Naive thymus-derived CD4-positive, alpha-beta T cell (primary cell): ENCODE data around the gene PSME4. TPM values are rescaled to one million over a fixed set of nuclear protein-coding genes. Genes with fewer than 3 reads are reported as not detected.
"Not testable (repeated sequence)": the region's sequence is repeated elsewhere in the genome, so short reads cannot be mapped to it uniquely, and the experiment has no call there.

Experiments used
- ATAC-seq: fragments of 150-1000 bp; cut with Tn5 transposase; 2 replicates; pipeline ENCODE4 v1.10.0; 2021; ENCODE audit warnings: mild to moderate bottlenecking, moderate library complexity
- CTCF ChIA-PET: fragments of 350-600 bp; sonication (Branson Sonifier 250); formaldehyde crosslinking; loops from one replicate; lab custom pipeline; 2021; ENCODE audit warnings: antibody characterized with exemption; lab: Charles Lee
- POLR2A ChIA-PET: fragments of 350-600 bp; sonication (Branson Sonifier 250); formaldehyde crosslinking; loops from one replicate; lab custom pipeline; 2021; ENCODE audit warnings: antibody characterized with exemption, inconsistent platforms; lab: Charles Lee
- DNase-seq, 9 donors: peaks; one replicate each; pipeline versions ENCODE4 v3.0.0 to v3.0.0-alpha.2; 2020 to 2022; ENCODE audit warnings: mixed read lengths in 1 of 9
- H3K27ac ChIP-seq: one replicate; pipeline ENCODE4 v1.7.0; 2013; ENCODE audit warnings: mild to moderate bottlenecking, low read depth, low read length, moderate library complexity
- H3K27me3 ChIP-seq, 2 donors: one replicate each; pipeline ENCODE4 v1.7.0; 2013; ENCODE audit warnings: low read length in 2 of 2, mild to moderate bottlenecking in 2 of 2, moderate library complexity in 2 of 2; ENCODE audit not compliant: control insufficient read depth in 2 of 2, insufficient read depth in 2 of 2
- H3K36me3 ChIP-seq, 3 experiments: 1 replicate in 2 of 3; 2 replicates in 1 of 3; pipeline ENCODE4 v1.7.0; 2013; ENCODE audit warnings: low read length in 3 of 3, mild to moderate bottlenecking in 3 of 3, moderate library complexity in 1 of 3; ENCODE audit not compliant: insufficient read depth in 3 of 3, control insufficient read depth in 2 of 3
- H3K4me1 ChIP-seq, 2 donors: one replicate each; pipeline ENCODE4 v1.7.0; 2013; ENCODE audit warnings: low read length in 2 of 2, mild to moderate bottlenecking in 2 of 2, moderate library complexity in 1 of 2; ENCODE audit not compliant: control insufficient read depth in 2 of 2, insufficient read depth in 2 of 2
- H3K4me3 ChIP-seq: 2 replicates; pipeline ENCODE4 v1.7.0; 2013; ENCODE audit warnings: mild to moderate bottlenecking, low read length
- H3K9me3 ChIP-seq, 3 experiments: 1 replicate in 2 of 3; 2 replicates in 1 of 3; pipeline ENCODE4 v1.7.0; 2013; ENCODE audit warnings: low read length in 3 of 3; ENCODE audit not compliant: control insufficient read depth in 2 of 3
- H3K27ac Mint-ChIP-seq, 9 donors: one replicate each; pipeline ENCODE4 v1.8.0; 2020 to 2022; ENCODE audit warnings: mixed read lengths in 9 of 9, mild to moderate bottlenecking in 8 of 9, moderate library complexity in 5 of 9, inconsistent platforms in 2 of 9
- H3K27me3 Mint-ChIP-seq, 5 donors: one replicate each; pipeline ENCODE4 v1.8.0; 2021 to 2022; ENCODE audit warnings: mixed read lengths in 5 of 5, mild to moderate bottlenecking in 1 of 5
- H3K36me3 Mint-ChIP-seq, 5 donors: one replicate each; pipeline ENCODE4 v1.8.0; 2020 to 2022; ENCODE audit warnings: mixed read lengths in 5 of 5, mild to moderate bottlenecking in 3 of 5, inconsistent platforms in 1 of 5
- H3K4me1 Mint-ChIP-seq, 7 donors: one replicate each; pipeline ENCODE4 v1.8.0; 2020 to 2022; ENCODE audit warnings: mixed read lengths in 7 of 7, mild to moderate bottlenecking in 3 of 7, inconsistent platforms in 1 of 7
- H3K4me3 Mint-ChIP-seq, 10 donors: one replicate each; pipeline ENCODE4 v1.8.0; 2020 to 2022; ENCODE audit warnings: mild to moderate bottlenecking in 10 of 10, mixed read lengths in 10 of 10, moderate library complexity in 6 of 10, inconsistent platforms in 2 of 10
- H3K9me3 Mint-ChIP-seq, 11 donors: one replicate each; pipeline ENCODE4 v1.8.0; 2020 to 2022; ENCODE audit warnings: mixed read lengths in 11 of 11, mild to moderate bottlenecking in 4 of 11, inconsistent platforms in 1 of 11, moderate library complexity in 1 of 11
- intact Hi-C, 2 donors: fragments of 100-400 bp; cut with micrococcal nuclease; formaldehyde crosslinking; loops; one replicate each; pipeline ENCODE4 v1.15.1; 2023
- polyA plus RNA-seq, 2 donors: library from polyadenylated mRNA; unstranded; fragments of 300-500 nt; fragmentation: Illumina TruSeq; gene quantifications; one replicate each; pipeline ENCODE4 v1.2.3, GENCODE V29; 2021
- total RNA-seq, 6 experiments: library from RNA in 5 of 6; stranded (reverse) in 5 of 6; gene quantifications; 1 replicate in 5 of 6; 2 replicates in 1 of 6; pipeline ENCODE4 v1.2.3 and lab custom pipeline; 2021 to 2026

PSME4 gene
- total and polyA plus RNA-seq, 7 experiments from 2014 or later, result 2.4 to 80.1 (median 53.3) TPM

- Mint-ChIP-seq H3K4me1 (peaks cover 44 to 72% (median 60%) of the 10 kb centered on the region in 7 donors), H3K36me3 (peaks cover 0 to 28% (median 18%) of the 10 kb centered on the region in 5 donors), H3K27me3 (no peaks in the 10 kb centered on the region), H3K9me3 (no peaks in the 10 kb centered on the region), H3K27ac (peak overlapping the region; percentile 84 to 98 (median 91)), H3K4me3 (peak overlapping the region; percentile 87 to 99 (median 94))
- ChIA-PET POLR2A (interaction anchor here (0.5 to 6.0 kb wide), 13 partner anchors 10 to 1223 kb away, joined by 3 to 71 read pairs (median 3); partner anchors contain the start of gene ACYP2), CTCF (interaction anchor here (0.7 to 1.8 kb wide), 5 partner anchors 10 to 148 kb away, joined by 3 to 5 read pairs (median 5); no protein-coding TSS in a partner anchor)
- H3K4me1 ChIP-seq, result peaks cover 22 to 26% of the 10 kb centered on the region in 2 donors
- no peaks in the 10 kb centered on the region for H3K9me3 ChIP-seq
- H3K27ac ChIP-seq, result peak overlapping the region; percentile 93
- H3K36me3 ChIP-seq, result peaks cover 0 to 15% (median 0%) of the 10 kb centered on the region in 3 experiments
- H3K4me3 ChIP-seq, result peak overlapping the region; percentile 84
- peak; percentile 24 for ATAC-seq
- intact Hi-C loops, result loop anchor here in 1 of 2 donors (5.0 to 10.0 kb wide), 2 partner anchors 78 to 1645 kb away; partner anchors contain the start of gene PPP4R3B
- DNase-seq, result peak in 3 of 9 donors; percentile 21 to 26 (median 25)
- no peaks in the 10 kb centered on the region for H3K27me3 ChIP-seq
These were observed 1.4 kb downstream of the PSME4 start for GRCh38 chr2:53969285-53969967.

GRCh38 chr2:53964987-53965687 lies 5.7 kb downstream of the PSME4 start:
- Histone ChIP-seq H3K36me3 (peaks cover 0 to 1% (median 0%) of the 10 kb centered on the region in 3 experiments), H3K9me3 (no peaks in the 10 kb centered on the region), H3K4me1 (peaks cover 20 to 30% of the 10 kb centered on the region in 2 donors), H3K4me3 (no peak overlapping the region), H3K27me3 (no peaks in the 10 kb centered on the region), H3K27ac (no peak overlapping the region)
- Mint-ChIP-seq H3K27me3 (no peaks in the 10 kb centered on the region), H3K4me1 (peaks cover 48 to 91% (median 70%) of the 10 kb centered on the region in 7 donors), H3K27ac (peak overlapping the region in 6 of 9 donors; percentile 4 to 84 (median 50)), H3K4me3 (peak overlapping the region in 8 of 10 donors; percentile 11 to 76 (median 52)), H3K36me3 (peaks cover 3 to 22% (median 9%) of the 10 kb centered on the region in 5 donors), H3K9me3 (peaks cover 0 to 2% (median 0%) of the 10 kb centered on the region in 11 donors)
- ChIA-PET POLR2A (no interaction called here), CTCF (no interaction called here)
- intact Hi-C loops, result loop anchor here in 1 of 2 donors (5.0 to 10.0 kb wide), 2 partner anchors 82 to 1650 kb away; partner anchors contain the start of gene PPP4R3B
- ATAC-seq (no peak), DNase-seq (no peak)

GRCh38 chr2:53964257-53964952 lies 6.4 kb downstream of the PSME4 start:
- intact Hi-C loops, result loop anchor here in 1 of 2 donors (10.0 kb wide), 1 partner anchor 1650 kb away; the partner anchor contains the start of gene PPP4R3B
- no peaks in the 10 kb centered on the region for H3K9me3 ChIP-seq
- ChIA-PET POLR2A (no interaction called here), CTCF (no interaction called here)
- peaks cover 3 to 22% (median 11%) of the 10 kb centered on the region in 5 donors for H3K36me3 Mint-ChIP-seq
- DNase-seq, result no peak
- H3K9me3 Mint-ChIP-seq, result peaks cover 0 to 2% (median 0%) of the 10 kb centered on the region in 11 donors
- ATAC-seq, result no peak
- H3K36me3 ChIP-seq, result no peaks in the 10 kb centered on the region
- H3K4me1 ChIP-seq, result peaks cover 20 to 30% of the 10 kb centered on the region in 2 donors
- no peaks in the 10 kb centered on the region for H3K27me3 ChIP-seq
- no peak overlapping the region for H3K27ac ChIP-seq
- H3K27ac Mint-ChIP-seq, result peak overlapping the region in 6 of 9 donors; percentile 4 to 84 (median 35)
- no peak overlapping the region for H3K4me3 ChIP-seq
- peak overlapping the region in 8 of 10 donors; percentile 11 to 63 (median 52) for H3K4me3 Mint-ChIP-seq
- H3K4me1 Mint-ChIP-seq, result peaks cover 45 to 93% (median 69%) of the 10 kb centered on the region in 7 donors
- no peaks in the 10 kb centered on the region for H3K27me3 Mint-ChIP-seq

- not testable (repeated sequence) for H3K27me3 Mint-ChIP-seq, H3K4me3 ChIP-seq, H3K27ac ChIP-seq, H3K36me3 ChIP-seq, ATAC-seq, H3K9me3 Mint-ChIP-seq, DNase-seq, H3K9me3 ChIP-seq, H3K27me3 ChIP-seq
- intact Hi-C loops, result loop anchor here in 1 of 2 donors (10.0 kb wide), 1 partner anchor 1653 kb away; the partner anchor contains the start of gene PPP4R3B
- ChIA-PET POLR2A (interaction anchor here (0.6 kb wide), 1 partner anchor 152 kb away, joined by 5 read pairs; no protein-coding TSS in a partner anchor), CTCF (interaction anchor here (0.6 kb wide), 1 partner anchor 60 kb away, joined by 3 read pairs; no protein-coding TSS in a partner anchor)
- H3K4me1 Mint-ChIP-seq, result peaks cover 33 to 86% (median 64%) of the 10 kb centered on the region in 7 donors
- H3K4me1 ChIP-seq, result peaks cover 10 to 13% of the 10 kb centered on the region in 2 donors
- H3K4me3 Mint-ChIP-seq, result peak overlapping the region in 8 of 10 donors; percentile 6 to 52 (median 29)
- H3K36me3 Mint-ChIP-seq, result peaks cover 3 to 18% (median 7%) of the 10 kb centered on the region in 5 donors
- H3K27ac Mint-ChIP-seq, result peak overlapping the region in 5 of 9 donors; percentile 6 to 75 (median 56)
These were observed 9.1 kb downstream of the PSME4 start for GRCh38 chr2:53961478-53962216.

GRCh38 chr2:53960476-53960875 lies 10.3 kb downstream of the PSME4 start:
- no peak overlapping the region for H3K27ac ChIP-seq
- Mint-ChIP-seq H3K4me1 (peaks cover 33 to 82% (median 67%) of the 10 kb centered on the region in 7 donors), H3K9me3 (peaks cover 0 to 2% (median 0%) of the 10 kb centered on the region in 11 donors), H3K27me3 (no peaks in the 10 kb centered on the region), H3K27ac (peak overlapping the region in 6 of 9 donors; percentile 6 to 56 (median 39)), H3K4me3 (peak overlapping the region in 1 of 10 donors; percentile 54), H3K36me3 (peaks cover 3 to 18% (median 7%) of the 10 kb centered on the region in 5 donors)
- DNase-seq (no peak), ATAC-seq (peak; percentile 39)
- H3K36me3 ChIP-seq, result no peaks in the 10 kb centered on the region
- intact Hi-C loops, result loop anchor here in 1 of 2 donors (10.0 kb wide), 1 partner anchor 1654 kb away; the partner anchor contains the start of gene PPP4R3B
- ChIA-PET POLR2A (interaction anchor here (0.6 kb wide), 1 partner anchor 167 kb away, joined by 9 read pairs; no protein-coding TSS in a partner anchor), CTCF (interaction anchor here (0.6 kb wide), 1 partner anchor 9 kb away, joined by 3 read pairs; no protein-coding TSS in a partner anchor)
- H3K4me3 ChIP-seq, result no peak overlapping the region
- H3K9me3 ChIP-seq, result no peaks in the 10 kb centered on the region
- H3K27me3 ChIP-seq, result no peaks in the 10 kb centered on the region
- H3K4me1 ChIP-seq, result peaks cover 10 to 13% of the 10 kb centered on the region in 2 donors
